Lung (tissue), 12 donors: ENCODE results near the gene USH2A. TPM values are rescaled to one million over a fixed set of nuclear protein-coding genes. Genes with fewer than 3 reads are reported as not detected.
"Not testable (repeated sequence)": the region's sequence is repeated elsewhere in the genome, so short reads cannot be mapped to it uniquely, and the experiment has no call there.

Experiments used
- ATAC-seq: fragments of 200-7000 bp; cut with Tn5 transposase; one replicate; pipeline ENCODE4 v1.9.1; 2020; ENCODE audit warnings: moderate number of reproducible peaks; ENCODE audit not compliant: insufficient read depth, low FRiP score
- DNase-seq, 3 donors: peaks; one replicate each; pipeline ENCODE4 v3.0.0-alpha.2; 2013 to 2017
- H3K27ac ChIP-seq, 2 donors: one replicate each; pipeline ENCODE4 v1.5.1; 2013; ENCODE audit warnings: mild to moderate bottlenecking in 2 of 2, moderate library complexity in 2 of 2, control low read depth in 1 of 2, inconsistent platforms in 1 of 2, low read depth in 1 of 2, low read length in 1 of 2
- H3K27me3 ChIP-seq, 3 donors: one replicate each; pipeline ENCODE4 v1.5.1; 2013; ENCODE audit warnings: low read length in 2 of 3; ENCODE audit not compliant: control insufficient read depth in 3 of 3, insufficient read depth in 3 of 3
- H3K36me3 ChIP-seq, 4 donors: one replicate each; pipeline ENCODE4 v1.5.1; 2013; ENCODE audit warnings: low read length in 4 of 4, mild to moderate bottlenecking in 1 of 4, moderate library complexity in 1 of 4; ENCODE audit not compliant: control insufficient read depth in 4 of 4, insufficient read depth in 4 of 4
- H3K4me1 ChIP-seq, 5 donors: one replicate each; pipeline ENCODE4 v1.5.1; 2013; ENCODE audit warnings: low read length in 5 of 5, mild to moderate bottlenecking in 2 of 5, moderate library complexity in 1 of 5; ENCODE audit not compliant: control insufficient read depth in 5 of 5, insufficient read depth in 5 of 5
- H3K4me3 ChIP-seq: one replicate; pipeline ENCODE4 v1.5.1; 2013; ENCODE audit warnings: mild to moderate bottlenecking, control low read depth, moderate library complexity
- H3K9ac ChIP-seq, 2 donors: one replicate each; pipeline ENCODE4 v1.5.1; 2013; ENCODE audit warnings: low read length in 2 of 2, control low read depth in 1 of 2; ENCODE audit not compliant: insufficient read depth in 1 of 2
- H3K9me3 ChIP-seq, 4 donors: one replicate each; pipeline ENCODE4 v1.5.1; 2013; ENCODE audit warnings: low read length in 3 of 4, mild to moderate bottlenecking in 1 of 4, moderate library complexity in 1 of 4; ENCODE audit not compliant: control insufficient read depth in 4 of 4, insufficient read depth in 3 of 4
- WGBS, 2 donors: extraction: QIAGEN DNeasy Blood & Tissue Kit; methylation state at CpG; one replicate each; pipeline ENCODE4 v1.1.7; 2013; 5-methylcytosine and 5-hydroxymethylcytosine counted together
- polyA plus RNA-seq, 2 donors: library from polyadenylated mRNA; stranded (reverse); fragments of 200-250 nt; gene quantifications; one replicate each; pipeline ENCODE4 v1.2.1, GENCODE V29; 2013
- total RNA-seq, 2 donors: library from RNA; depleted of rRNA in 1 of 2; stranded (reverse); fragments of >200 nt in 1 of 2; gene quantifications; one replicate each; pipeline ENCODE4 v1.2.1, GENCODE V29; 2014 to 2021
- TF ChIP-seq, protein P1 (sequence below): IDR thresholded peaks from 2 replicates; pipeline ENCODE4 v1.5.1; 2012; ENCODE audit warnings: mild to moderate bottlenecking; ENCODE audit errors: control extremely low read depth, extremely low read depth
- donor health status: control.
- donor health status: control.
- donor health status: Bipolar disorder and iron deficiency.
- donor health status: healthy.
- donor health status: DM: yes; HTN: yes; CAD: no.

Gene USH2A
- total and polyA plus RNA-seq, 4 donors = under 0.01 to 0.11 TPM; not detected in 2

DNA sequence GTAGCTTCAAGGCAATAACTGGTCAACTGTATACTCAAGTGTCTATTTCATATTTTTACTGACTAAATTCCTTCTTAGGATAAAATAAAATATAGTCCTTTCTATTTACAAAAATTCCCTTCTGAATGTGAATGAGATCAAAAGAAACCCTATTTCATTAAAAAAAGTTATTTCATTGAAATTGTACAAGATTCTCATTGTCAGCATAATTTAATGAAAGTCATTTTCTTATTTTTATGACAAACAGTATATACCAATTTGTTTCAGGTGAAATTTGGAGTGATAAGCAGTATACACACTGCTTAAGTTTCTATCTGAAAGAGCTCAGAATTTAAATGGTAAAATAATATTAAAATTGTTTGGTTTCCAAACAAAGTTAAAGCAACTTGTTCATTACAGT is 269.2 kb downstream of the USH2A start:
- no peaks in the 10 kb centered on the region for H3K27me3 ChIP-seq
- ATAC-seq (no peak), DNase-seq (no peak)
- no peak overlapping the region for H3K9ac ChIP-seq
- no peaks in the 10 kb centered on the region for H3K36me3 ChIP-seq
- no peak overlapping the region for H3K4me3 ChIP-seq
- H3K27ac ChIP-seq = no peak overlapping the region
- H3K9me3 ChIP-seq = peaks cover 0 to 5% (median 0%) of the 10 kb centered on the region in 4 donors
- TF ChIP-seq, protein P1, sequence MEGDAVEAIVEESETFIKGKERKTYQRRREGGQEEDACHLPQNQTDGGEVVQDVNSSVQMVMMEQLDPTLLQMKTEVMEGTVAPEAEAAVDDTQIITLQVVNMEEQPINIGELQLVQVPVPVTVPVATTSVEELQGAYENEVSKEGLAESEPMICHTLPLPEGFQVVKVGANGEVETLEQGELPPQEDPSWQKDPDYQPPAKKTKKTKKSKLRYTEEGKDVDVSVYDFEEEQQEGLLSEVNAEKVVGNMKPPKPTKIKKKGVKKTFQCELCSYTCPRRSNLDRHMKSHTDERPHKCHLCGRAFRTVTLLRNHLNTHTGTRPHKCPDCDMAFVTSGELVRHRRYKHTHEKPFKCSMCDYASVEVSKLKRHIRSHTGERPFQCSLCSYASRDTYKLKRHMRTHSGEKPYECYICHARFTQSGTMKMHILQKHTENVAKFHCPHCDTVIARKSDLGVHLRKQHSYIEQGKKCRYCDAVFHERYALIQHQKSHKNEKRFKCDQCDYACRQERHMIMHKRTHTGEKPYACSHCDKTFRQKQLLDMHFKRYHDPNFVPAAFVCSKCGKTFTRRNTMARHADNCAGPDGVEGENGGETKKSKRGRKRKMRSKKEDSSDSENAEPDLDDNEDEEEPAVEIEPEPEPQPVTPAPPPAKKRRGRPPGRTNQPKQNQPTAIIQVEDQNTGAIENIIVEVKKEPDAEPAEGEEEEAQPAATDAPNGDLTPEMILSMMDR = no peak
- no peaks in the 10 kb centered on the region for H3K4me1 ChIP-seq

DNA sequence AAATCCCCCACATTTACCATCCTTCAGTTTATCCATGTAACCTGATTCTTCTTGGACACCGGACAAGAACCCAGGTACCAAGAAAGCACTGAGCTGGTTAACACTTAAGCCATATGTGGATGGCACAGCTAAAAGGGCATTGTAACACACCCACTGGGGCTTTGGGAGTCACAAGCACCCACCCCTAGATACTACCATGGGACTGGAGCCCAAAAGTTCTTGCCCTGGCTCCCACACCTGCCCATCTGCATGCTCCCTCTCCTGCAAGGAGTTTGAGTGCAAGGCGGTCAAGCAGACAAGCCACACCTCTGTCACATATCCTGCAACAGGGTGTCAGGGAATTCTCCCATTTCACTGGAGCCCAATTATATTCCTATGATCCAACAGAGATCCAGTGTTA is 270.1 kb downstream of the USH2A start:
- WGBS, 2 donors = 91 to 98% methylated on average over 2 of the region's 2 CpGs
- Histone ChIP-seq H3K27ac (no peak overlapping the region), H3K4me3 (no peak overlapping the region), H3K27me3 (no peaks in the 10 kb centered on the region), H3K36me3 (no peaks in the 10 kb centered on the region), H3K4me1 (no peaks in the 10 kb centered on the region), H3K9ac (no peak overlapping the region), H3K9me3 (peaks cover 0 to 5% (median 0%) of the 10 kb centered on the region in 4 donors)
- no peak for DNase-seq
- TF ChIP-seq, protein P1 = no peak
- no peak for ATAC-seq

DNA sequence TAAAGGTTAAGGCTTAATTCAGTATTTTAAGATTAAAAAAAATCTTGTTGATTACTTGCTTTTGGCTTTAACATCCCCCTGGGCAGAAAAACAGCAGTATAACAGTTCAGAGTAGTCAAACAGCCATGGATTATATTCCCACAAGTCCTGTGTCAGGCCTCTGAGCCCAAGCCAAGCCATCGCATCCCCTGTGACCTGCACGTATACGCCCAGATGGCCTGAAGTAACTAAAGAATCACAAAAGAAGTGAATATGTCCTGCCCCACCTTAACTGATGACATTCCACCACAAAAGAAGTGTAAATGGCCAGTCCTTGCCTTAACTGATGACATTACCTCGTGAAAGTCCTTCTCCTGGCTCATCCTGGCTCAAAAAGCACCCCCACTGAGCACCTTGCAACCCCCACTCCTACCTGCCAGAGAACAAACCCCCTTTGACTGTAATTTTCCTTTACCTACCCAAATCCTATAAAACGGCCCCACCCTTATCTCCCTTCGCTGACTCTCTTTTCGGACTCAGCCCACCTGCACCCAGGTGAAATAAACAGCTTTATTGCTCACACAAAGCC is 277.7 kb downstream of the USH2A start:
- peaks cover 0 to 14% (median 0%) of the 10 kb centered on the region in 5 donors for H3K4me1 ChIP-seq
- not testable (repeated sequence) for H3K27me3 ChIP-seq, H3K27ac ChIP-seq, H3K4me3 ChIP-seq, ATAC-seq, H3K9me3 ChIP-seq, H3K9ac ChIP-seq, H3K36me3 ChIP-seq, DNase-seq
- WGBS, 2 donors = 66 to 82% methylated on average over 3 to 4 of the region's 7 CpGs

DNA sequence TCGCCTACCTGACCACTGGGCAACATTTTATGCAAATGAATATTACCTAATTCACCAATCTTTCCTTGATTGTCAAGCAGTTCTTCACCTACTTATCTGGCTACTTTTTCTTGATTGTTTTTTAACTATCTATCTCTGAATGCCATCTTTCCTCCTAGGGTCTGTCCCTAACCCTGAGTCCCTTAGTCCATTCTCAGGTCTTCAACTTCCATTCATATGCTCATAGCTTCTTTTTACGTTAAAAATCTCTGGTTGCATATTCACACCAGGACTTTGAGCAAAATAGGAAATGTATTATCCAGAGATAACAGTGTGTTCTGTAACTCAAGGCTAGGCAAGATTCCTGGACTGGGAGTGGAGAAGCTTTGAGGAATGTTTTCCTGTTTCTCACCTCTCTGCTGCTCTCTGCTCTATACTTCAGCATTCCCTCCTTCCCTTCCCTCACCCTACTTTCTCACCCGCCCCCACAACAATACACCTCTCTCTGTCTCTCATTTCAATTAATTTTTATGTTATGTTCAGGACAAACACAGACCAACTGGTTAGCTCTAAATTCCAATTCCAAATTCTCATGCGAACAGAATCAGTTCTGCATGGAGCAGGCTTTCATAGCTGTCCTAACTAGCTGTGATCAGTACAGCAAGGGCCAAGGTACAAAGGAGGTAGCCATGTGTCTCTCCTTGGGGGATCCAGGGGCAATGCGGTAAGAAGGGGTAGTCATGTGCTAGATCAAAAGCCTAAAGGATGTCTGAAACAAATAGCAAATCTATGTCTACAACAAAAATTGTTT is 278.4 kb downstream of the USH2A start:
- no peak overlapping the region for H3K4me3 ChIP-seq
- H3K27me3 ChIP-seq = no peaks in the 10 kb centered on the region
- no peak overlapping the region for H3K9ac ChIP-seq
- H3K4me1 ChIP-seq = peaks cover 0 to 15% (median 0%) of the 10 kb centered on the region in 5 donors
- DNase-seq (no peak), ATAC-seq (no peak)
- no peaks in the 10 kb centered on the region for H3K9me3 ChIP-seq
- no peak overlapping the region for H3K27ac ChIP-seq
- TF ChIP-seq, protein P1 = no peak
- 73 to 79% methylated on average over 5 of the region's 5 CpGs for WGBS, 2 donors
- H3K36me3 ChIP-seq = no peaks in the 10 kb centered on the region
